ENCODE results near the gene NLRP4.

- no peak for TF ChIP-seq POLR2A (IDR thresholded peaks at IDR 0.05; ENCODE audit: low read depth)
- TF ChIP-seq POLR2AphosphoS5 (IDR thresholded peaks at IDR 0.05), result no peak
- TF ChIP-seq, protein P1, sequence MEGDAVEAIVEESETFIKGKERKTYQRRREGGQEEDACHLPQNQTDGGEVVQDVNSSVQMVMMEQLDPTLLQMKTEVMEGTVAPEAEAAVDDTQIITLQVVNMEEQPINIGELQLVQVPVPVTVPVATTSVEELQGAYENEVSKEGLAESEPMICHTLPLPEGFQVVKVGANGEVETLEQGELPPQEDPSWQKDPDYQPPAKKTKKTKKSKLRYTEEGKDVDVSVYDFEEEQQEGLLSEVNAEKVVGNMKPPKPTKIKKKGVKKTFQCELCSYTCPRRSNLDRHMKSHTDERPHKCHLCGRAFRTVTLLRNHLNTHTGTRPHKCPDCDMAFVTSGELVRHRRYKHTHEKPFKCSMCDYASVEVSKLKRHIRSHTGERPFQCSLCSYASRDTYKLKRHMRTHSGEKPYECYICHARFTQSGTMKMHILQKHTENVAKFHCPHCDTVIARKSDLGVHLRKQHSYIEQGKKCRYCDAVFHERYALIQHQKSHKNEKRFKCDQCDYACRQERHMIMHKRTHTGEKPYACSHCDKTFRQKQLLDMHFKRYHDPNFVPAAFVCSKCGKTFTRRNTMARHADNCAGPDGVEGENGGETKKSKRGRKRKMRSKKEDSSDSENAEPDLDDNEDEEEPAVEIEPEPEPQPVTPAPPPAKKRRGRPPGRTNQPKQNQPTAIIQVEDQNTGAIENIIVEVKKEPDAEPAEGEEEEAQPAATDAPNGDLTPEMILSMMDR (IDR thresholded peaks at IDR 0.05), result no peak
- TF ChIP-seq EP300 (IDR thresholded peaks at IDR 0.05), result no peak
These were observed 91.7 kb downstream of the NLRP4 start for GRCh38 chr19:55927991-55928390.
